ENCODE data around the gene NFIB. TPM values are rescaled to one million over a fixed set of nuclear protein-coding genes. Genes with fewer than 3 reads are reported as not detected.

Gene NFIB
- total RNA-seq, 1 donor from 2014 or later = 9.4 TPM

- DNase-seq (ENCODE audit: low read depth) = no peak
- peaks cover 5% of the 10 kb centered on the region for H4K20me1 ChIP-seq (ENCODE audit: insufficient read depth, low read length)
- peak overlapping the region; percentile 21 for H3K27ac ChIP-seq (ENCODE audit: low read depth, low read length)
- no peaks in the 10 kb centered on the region for H3K9me3 ChIP-seq (ENCODE audit: insufficient read depth, low read depth, low read length)
- H3K27me3 ChIP-seq (ENCODE audit: insufficient read depth, low read length) = no peaks in the 10 kb centered on the region
- Mint-ChIP-seq H3K4me1 (ENCODE audit: low read depth, unreplicated experiment) (peaks cover 8% of the 10 kb centered on the region), H3K27ac (ENCODE audit: unreplicated experiment) (no peak overlapping the region), H3K9me3 (ENCODE audit: unreplicated experiment) (no peaks in the 10 kb centered on the region), H3K36me3 (ENCODE audit: low read depth, unreplicated experiment) (peaks cover 8% of the 10 kb centered on the region), H3K4me3 (ENCODE audit: unreplicated experiment) (no peak overlapping the region), H3K27me3 (ENCODE audit: low read depth, unreplicated experiment) (peaks cover 20% of the 10 kb centered on the region)
- no peaks in the 10 kb centered on the region for H3K36me3 ChIP-seq (ENCODE audit: insufficient read depth, low read length)
- H3K9ac ChIP-seq (ENCODE audit: low read length) = peak overlapping the region; percentile 71
- H2AFZ ChIP-seq (ENCODE audit: low read depth, low read length) = no peak overlapping the region
- FAIRE-seq = no peak
- peak overlapping the region; percentile 96 for H3K4me2 ChIP-seq (ENCODE audit: low read length)
- TF ChIP-seq, protein P1, sequence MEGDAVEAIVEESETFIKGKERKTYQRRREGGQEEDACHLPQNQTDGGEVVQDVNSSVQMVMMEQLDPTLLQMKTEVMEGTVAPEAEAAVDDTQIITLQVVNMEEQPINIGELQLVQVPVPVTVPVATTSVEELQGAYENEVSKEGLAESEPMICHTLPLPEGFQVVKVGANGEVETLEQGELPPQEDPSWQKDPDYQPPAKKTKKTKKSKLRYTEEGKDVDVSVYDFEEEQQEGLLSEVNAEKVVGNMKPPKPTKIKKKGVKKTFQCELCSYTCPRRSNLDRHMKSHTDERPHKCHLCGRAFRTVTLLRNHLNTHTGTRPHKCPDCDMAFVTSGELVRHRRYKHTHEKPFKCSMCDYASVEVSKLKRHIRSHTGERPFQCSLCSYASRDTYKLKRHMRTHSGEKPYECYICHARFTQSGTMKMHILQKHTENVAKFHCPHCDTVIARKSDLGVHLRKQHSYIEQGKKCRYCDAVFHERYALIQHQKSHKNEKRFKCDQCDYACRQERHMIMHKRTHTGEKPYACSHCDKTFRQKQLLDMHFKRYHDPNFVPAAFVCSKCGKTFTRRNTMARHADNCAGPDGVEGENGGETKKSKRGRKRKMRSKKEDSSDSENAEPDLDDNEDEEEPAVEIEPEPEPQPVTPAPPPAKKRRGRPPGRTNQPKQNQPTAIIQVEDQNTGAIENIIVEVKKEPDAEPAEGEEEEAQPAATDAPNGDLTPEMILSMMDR (IDR thresholded peaks at IDR 0.05; ENCODE audit: insufficient read depth, low read depth, low read length) = no peak
- TF ChIP-seq EZH2 (IDR thresholded peaks at IDR 0.05; ENCODE audit: insufficient read depth, low read length) = no peak
- H3K4me1 ChIP-seq (ENCODE audit: insufficient read depth, low read length) = peaks cover 38% of the 10 kb centered on the region
- peaks cover 84% of the 10 kb centered on the region for H3K79me2 ChIP-seq (ENCODE audit: insufficient read depth, low read length)
- peak overlapping the region; percentile 88 for H3K4me3 ChIP-seq (ENCODE audit: insufficient read depth, low read depth, low read length)
Observed at GRCh38 chr9:14310311-14310710, 3.6 kb downstream of the NFIB start.

DNA sequence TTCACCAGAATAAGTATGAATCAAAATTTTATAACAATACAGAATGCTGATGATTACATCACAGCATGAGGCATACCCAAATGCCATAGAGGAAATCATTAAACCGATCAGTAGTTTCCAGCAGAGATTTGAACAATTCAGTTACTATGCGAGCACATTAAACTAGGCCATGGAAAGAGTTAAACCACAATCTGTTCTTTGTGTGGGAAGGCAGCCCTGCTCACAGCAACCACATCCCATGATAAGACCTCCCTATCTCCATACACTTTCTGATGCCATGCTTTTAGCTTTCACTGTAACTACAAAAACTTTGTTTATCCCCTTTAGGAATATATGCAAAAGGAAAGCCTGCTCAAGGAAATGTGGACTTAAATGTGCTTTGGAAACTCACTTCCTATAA, 4.5 kb downstream of the NFIB start:
- H3K4me3 ChIP-seq (ENCODE audit: insufficient read depth, low read depth, low read length) = peak overlapping the region; percentile 88
- Mint-ChIP-seq H3K27me3 (ENCODE audit: low read depth, unreplicated experiment) (peaks cover 20% of the 10 kb centered on the region), H3K4me1 (ENCODE audit: low read depth, unreplicated experiment) (peaks cover 8% of the 10 kb centered on the region), H3K36me3 (ENCODE audit: low read depth, unreplicated experiment) (peaks cover 10% of the 10 kb centered on the region), H3K4me3 (ENCODE audit: unreplicated experiment) (no peak overlapping the region), H3K27ac (ENCODE audit: unreplicated experiment) (no peak overlapping the region), H3K9me3 (ENCODE audit: unreplicated experiment) (no peaks in the 10 kb centered on the region)
- peak overlapping the region; percentile 50 for H3K9ac ChIP-seq (ENCODE audit: low read length)
- no peaks in the 10 kb centered on the region for H3K9me3 ChIP-seq (ENCODE audit: insufficient read depth, low read depth, low read length)
- H3K4me2 ChIP-seq (ENCODE audit: low read length) = peak overlapping the region; percentile 96
- peaks cover 5% of the 10 kb centered on the region for H4K20me1 ChIP-seq (ENCODE audit: insufficient read depth, low read length)
- no peak for TF ChIP-seq EZH2 (IDR thresholded peaks at IDR 0.05; ENCODE audit: insufficient read depth, low read length)
- TF ChIP-seq, protein P1 (IDR thresholded peaks at IDR 0.05; ENCODE audit: insufficient read depth, low read depth, low read length) = no peak
- DNase-seq (ENCODE audit: low read depth) (peak; percentile 95), FAIRE-seq (peak; percentile 74)
- H3K27me3 ChIP-seq (ENCODE audit: insufficient read depth, low read length) = no peaks in the 10 kb centered on the region
- H3K27ac ChIP-seq (ENCODE audit: low read depth, low read length) = peak overlapping the region; percentile 21
- peaks cover 93% of the 10 kb centered on the region for H3K79me2 ChIP-seq (ENCODE audit: insufficient read depth, low read length)
- no peaks in the 10 kb centered on the region for H3K36me3 ChIP-seq (ENCODE audit: insufficient read depth, low read length)
- H3K4me1 ChIP-seq (ENCODE audit: insufficient read depth, low read length) = peaks cover 38% of the 10 kb centered on the region
- H2AFZ ChIP-seq (ENCODE audit: low read depth, low read length) = no peak overlapping the region

GRCh38 chr9:14308853-14309145, 5.1 kb downstream of the NFIB start:
- Mint-ChIP-seq H3K4me3 (ENCODE audit: unreplicated experiment) (no peak overlapping the region), H3K27me3 (ENCODE audit: low read depth, unreplicated experiment) (peaks cover 20% of the 10 kb centered on the region), H3K36me3 (ENCODE audit: low read depth, unreplicated experiment) (peaks cover 10% of the 10 kb centered on the region), H3K9me3 (ENCODE audit: unreplicated experiment) (no peaks in the 10 kb centered on the region), H3K4me1 (ENCODE audit: low read depth, unreplicated experiment) (peaks cover 8% of the 10 kb centered on the region), H3K27ac (ENCODE audit: unreplicated experiment) (no peak overlapping the region)
- peak overlapping the region; percentile 96 for H3K4me2 ChIP-seq (ENCODE audit: low read length)
- H3K79me2 ChIP-seq (ENCODE audit: insufficient read depth, low read length) = peaks cover 99% of the 10 kb centered on the region
- peaks cover 38% of the 10 kb centered on the region for H3K4me1 ChIP-seq (ENCODE audit: insufficient read depth, low read length)
- no peaks in the 10 kb centered on the region for H3K27me3 ChIP-seq (ENCODE audit: insufficient read depth, low read length)
- H3K9me3 ChIP-seq (ENCODE audit: insufficient read depth, low read depth, low read length) = no peaks in the 10 kb centered on the region
- TF ChIP-seq EZH2 (IDR thresholded peaks at IDR 0.05; ENCODE audit: insufficient read depth, low read length) = no peak
- TF ChIP-seq, protein P1 (IDR thresholded peaks at IDR 0.05; ENCODE audit: insufficient read depth, low read depth, low read length) = no peak
- DNase-seq (ENCODE audit: low read depth) = no peak
- FAIRE-seq = no peak
- no peak overlapping the region for H2AFZ ChIP-seq (ENCODE audit: low read depth, low read length)
- peaks cover 5% of the 10 kb centered on the region for H4K20me1 ChIP-seq (ENCODE audit: insufficient read depth, low read length)
- peak overlapping the region; percentile 50 for H3K9ac ChIP-seq (ENCODE audit: low read length)
- no peaks in the 10 kb centered on the region for H3K36me3 ChIP-seq (ENCODE audit: insufficient read depth, low read length)
- H3K27ac ChIP-seq (ENCODE audit: low read depth, low read length) = peak overlapping the region; percentile 17
- peak overlapping the region; percentile 3 for H3K4me3 ChIP-seq (ENCODE audit: insufficient read depth, low read depth, low read length)
